ENCODE data around the gene LSMEM2. TPM values are rescaled to one million over a fixed set of nuclear protein-coding genes. Genes with fewer than 3 reads are reported as not detected.
A peak's percentile ranks its signal among the peaks of the same experiment; 100 is the strongest.

The LSMEM2 gene
- polyA plus RNA-seq, 1 experiment: not detected

- Histone ChIP-seq H3K27ac (ENCODE audit: low read depth, low read length) (peak overlapping the region; percentile 52), H3K4me3 (ENCODE audit: low read depth, low read length) (peak overlapping the region; percentile 95), H3K27me3 (ENCODE audit: control insufficient read depth, insufficient read depth, low read length) (no peaks in the 10 kb centered on the region), H3K9me3 (ENCODE audit: control insufficient read depth, insufficient read depth, low read length) (no peaks in the 10 kb centered on the region)
- ChIA-PET POLR2A (interaction anchor here (2.2 kb wide), 1 partner anchor 10 kb away, joined by 24 read pairs; no protein-coding TSS in a partner anchor), CTCF (interaction anchor here (0.6 to 1.9 kb wide), 4 partner anchors 10 to 112 kb away, joined by 4 to 11 read pairs (median 9); no protein-coding TSS in a partner anchor)
- no peak for DNase-seq (ENCODE audit: low read depth, low spot score)
- no peak for TF ChIP-seq CTCF (IDR thresholded peaks at IDR 0.05; ENCODE audit: low read depth, low read length)
Measured at GRCh38 chr3:50237133-50237651, 41.7 kb upstream of the LSMEM2 start.

- Histone ChIP-seq H3K4me3 (ENCODE audit: low read depth, low read length) (peak overlapping the region; percentile 95), H3K27me3 (ENCODE audit: control insufficient read depth, insufficient read depth, low read length) (no peaks in the 10 kb centered on the region), H3K27ac (ENCODE audit: low read depth, low read length) (peak overlapping the region; percentile 52), H3K9me3 (ENCODE audit: control insufficient read depth, insufficient read depth, low read length) (no peaks in the 10 kb centered on the region)
- ChIA-PET CTCF (interaction anchor here (0.6 to 1.9 kb wide), 6 partner anchors 9 to 112 kb away, joined by 3 to 11 read pairs (median 6); no protein-coding TSS in a partner anchor), POLR2A (interaction anchor here (0.6 kb wide), 1 partner anchor 136 kb away, joined by 7 read pairs; no protein-coding TSS in a partner anchor)
- no peak for TF ChIP-seq CTCF (IDR thresholded peaks at IDR 0.05; ENCODE audit: low read depth, low read length)
- DNase-seq (ENCODE audit: low read depth, low spot score): no peak
Measured at GRCh38 chr3:50237754-50238548, 40.9 kb upstream of the LSMEM2 start.

- CTCF ChIA-PET: interaction anchor here (1.4 to 1.9 kb wide), 3 partner anchors 8 to 21 kb away, joined by 3 to 11 read pairs (median 4); no protein-coding TSS in a partner anchor
- peak overlapping the region; percentile 95 for H3K4me3 ChIP-seq (ENCODE audit: low read depth, low read length)
- TF ChIP-seq CTCF (IDR thresholded peaks at IDR 0.05; ENCODE audit: low read depth, low read length): no peak
- no peak for DNase-seq (ENCODE audit: low read depth, low spot score)
- H3K27ac ChIP-seq (ENCODE audit: low read depth, low read length): peak overlapping the region; percentile 39
- no peaks in the 10 kb centered on the region for H3K9me3 ChIP-seq (ENCODE audit: control insufficient read depth, insufficient read depth, low read length)
- no peaks in the 10 kb centered on the region for H3K27me3 ChIP-seq (ENCODE audit: control insufficient read depth, insufficient read depth, low read length)
- POLR2A ChIA-PET: interaction anchor here (0.6 kb wide), 1 partner anchor 136 kb away, joined by 7 read pairs; no protein-coding TSS in a partner anchor
Measured at GRCh38 chr3:50238549-50239026, 40.3 kb upstream of the LSMEM2 start.

- TF ChIP-seq CTCF (IDR thresholded peaks at IDR 0.05; ENCODE audit: low read depth, low read length): no peak
- Histone ChIP-seq H3K4me3 (ENCODE audit: low read depth, low read length) (no peak overlapping the region), H3K27me3 (ENCODE audit: control insufficient read depth, insufficient read depth, low read length) (no peaks in the 10 kb centered on the region), H3K9me3 (ENCODE audit: control insufficient read depth, insufficient read depth, low read length) (no peaks in the 10 kb centered on the region), H3K27ac (ENCODE audit: low read depth, low read length) (no peak overlapping the region)
- CTCF ChIA-PET: interaction anchor here (0.9 kb wide), 1 partner anchor 13 kb away, joined by 6 read pairs; no protein-coding TSS in a partner anchor
- POLR2A ChIA-PET: interaction anchor here (0.6 kb wide), 1 partner anchor 28 kb away, joined by 3 read pairs; no protein-coding TSS in a partner anchor
- DNase-seq (ENCODE audit: low read depth, low spot score): no peak
Measured at GRCh38 chr3:50239649-50240048, 39.2 kb upstream of the LSMEM2 start.

All from AG04450 (cell line).